ENCODE results near the gene SENP2.
"Not testable (repeated sequence)": the region's sequence is repeated elsewhere in the genome, so short reads cannot be mapped to it uniquely, and the experiment has no call there.

SENP2 gene

GRCh38 chr3:185646382-185647133 is 60.5 kb downstream of the SENP2 start:
- FAIRE-seq (no peak), DNase-seq (ENCODE audit: insufficient read length, low spot score) (no peak)

- DNase-seq (ENCODE audit: insufficient read length, low spot score) (no peak), FAIRE-seq (no peak)
These were observed 61.2 kb downstream of the SENP2 start for GRCh38 chr3:185647134-185647879.

DNA sequence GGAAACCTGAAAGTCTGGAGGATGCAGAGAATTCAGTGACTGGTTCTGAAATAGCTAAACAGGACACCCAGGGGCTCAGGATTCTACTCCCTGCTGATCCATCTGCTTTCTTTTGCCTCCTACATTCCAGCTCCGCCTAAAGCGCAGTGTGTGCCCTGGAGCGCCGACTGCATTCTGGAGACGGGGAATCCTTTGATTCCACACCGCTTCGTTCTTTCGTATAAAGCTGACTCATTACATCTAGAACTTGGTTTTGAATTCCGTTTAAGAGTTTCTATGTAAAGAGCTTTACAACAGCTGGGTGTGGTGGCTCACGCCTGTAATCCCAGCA is 61.8 kb downstream of the SENP2 start:
- no peak for FAIRE-seq
- no peak for DNase-seq (ENCODE audit: insufficient read length, low spot score)

DNA sequence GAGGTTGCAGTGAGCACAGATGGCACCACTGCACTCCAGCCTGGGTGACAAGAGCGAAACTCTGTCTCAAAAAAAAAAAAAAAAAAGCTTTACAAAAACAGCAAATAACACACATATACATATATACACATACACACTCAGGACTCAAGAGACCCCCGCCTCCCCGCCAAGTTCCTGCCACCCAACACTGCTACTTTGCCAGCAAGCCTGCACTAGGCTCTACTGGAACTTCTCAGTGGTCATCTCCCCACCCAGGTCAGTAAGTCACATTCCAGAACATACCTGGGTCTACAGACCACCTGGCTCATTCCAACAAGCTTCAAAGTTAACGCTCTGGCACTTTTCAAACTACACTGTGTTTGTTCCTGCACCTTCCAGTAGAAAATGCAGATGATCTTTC is 62.3 kb downstream of the SENP2 start:
- DNase-seq (ENCODE audit: insufficient read length, low spot score) = no peak
- FAIRE-seq = no peak

DNA sequence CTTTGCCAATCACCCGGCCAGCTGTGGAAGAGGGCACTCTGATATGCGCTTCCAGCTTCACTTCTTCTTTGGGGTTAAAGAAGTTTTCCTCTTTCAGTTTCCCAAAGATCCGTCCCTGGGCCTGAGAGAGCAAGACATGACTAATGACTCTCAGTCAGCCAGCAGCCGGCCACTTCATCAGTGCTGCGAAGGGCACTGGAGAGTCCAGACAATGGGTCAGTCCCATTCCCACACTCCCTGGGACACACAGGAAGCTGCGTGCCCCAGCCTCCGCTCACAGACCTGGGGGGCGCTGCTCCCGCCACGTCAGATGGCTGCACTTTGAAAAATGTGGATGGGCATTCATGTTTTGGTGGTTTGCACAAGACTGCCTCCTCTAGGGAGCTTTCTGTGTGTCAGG is 63.3 kb downstream of the SENP2 start:
- FAIRE-seq = no peak
- no peak for DNase-seq (ENCODE audit: insufficient read length, low spot score)

- FAIRE-seq (no peak), DNase-seq (ENCODE audit: insufficient read length, low spot score) (no peak)
These were observed 65.9 kb downstream of the SENP2 start for GRCh38 chr3:185651971-185652370.

DNA sequence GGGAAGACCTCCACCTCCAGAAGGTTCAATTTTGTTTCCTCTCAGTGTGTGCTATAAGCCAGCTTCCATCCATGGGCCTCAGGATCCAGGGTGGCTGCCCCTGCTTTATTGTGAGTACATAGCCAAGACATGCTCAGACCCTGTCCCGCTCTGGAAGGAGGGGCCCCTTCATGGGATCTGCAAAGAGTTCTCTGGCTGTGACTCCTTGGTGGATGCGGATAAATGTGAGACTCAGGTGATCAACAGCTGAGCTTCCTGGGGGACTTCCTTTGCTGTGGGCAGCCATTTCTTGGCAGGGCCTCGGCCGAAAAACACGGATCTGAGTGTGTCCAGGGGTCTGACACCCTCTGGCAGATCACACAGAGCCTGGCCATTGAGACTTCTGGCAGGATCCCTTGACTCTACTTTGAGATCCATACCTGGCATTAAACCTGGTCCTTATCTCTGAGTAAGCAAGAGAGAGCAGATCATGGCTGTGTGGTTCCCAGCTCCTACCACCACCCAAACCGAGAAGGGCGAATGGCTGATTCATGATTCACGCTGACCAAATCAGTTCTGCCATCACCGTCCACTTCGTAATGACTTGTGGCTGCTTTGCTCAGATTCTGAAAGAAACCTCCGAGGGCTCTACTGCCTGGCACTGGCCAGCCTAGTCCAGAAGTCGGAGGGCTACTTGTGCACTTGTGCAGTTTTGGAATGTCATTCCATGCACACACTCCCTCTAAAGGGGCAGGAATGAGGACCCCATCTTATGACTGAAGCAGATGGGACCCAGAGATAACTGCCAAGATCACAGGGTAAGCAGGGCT is 68.1 kb downstream of the SENP2 start:
- peak; percentile 20 for FAIRE-seq

GRCh38 chr3:185654758-185655145 is 68.7 kb downstream of the SENP2 start:
- FAIRE-seq (no peak), DNase-seq (ENCODE audit: insufficient read length, low spot score) (no peak)

More for the DNA sequence above, 68.1 kb downstream of the SENP2 start:
- DNase-seq (ENCODE audit: insufficient read length, low spot score) = no peak

GRCh38 chr3:185655426-185656320 is 69.6 kb downstream of the SENP2 start:
- FAIRE-seq (no peak), DNase-seq (ENCODE audit: insufficient read length, low spot score) (no peak)

- FAIRE-seq = no peak
- DNase-seq (ENCODE audit: insufficient read length, low spot score) = peak; percentile 80
These were observed 70.3 kb downstream of the SENP2 start for GRCh38 chr3:185656321-185656840.

- DNase-seq (ENCODE audit: insufficient read length, low spot score) (no peak), FAIRE-seq (no peak)
These were observed 71.1 kb downstream of the SENP2 start for GRCh38 chr3:185657211-185657610.

GRCh38 chr3:185657691-185658503 is 71.8 kb downstream of the SENP2 start:
- no peak for FAIRE-seq

GRCh38 chr3:185658504-185658912 is 72.4 kb downstream of the SENP2 start:
- peak; percentile 92 for FAIRE-seq
- peak; percentile 69 for DNase-seq (ENCODE audit: insufficient read length, low spot score)

More at GRCh38 chr3:185657691-185658503, 71.8 kb downstream of the SENP2 start:
- no peak for DNase-seq (ENCODE audit: insufficient read length, low spot score)

- no peak for FAIRE-seq
- DNase-seq (ENCODE audit: insufficient read length, low spot score) = no peak
These were observed 72.8 kb downstream of the SENP2 start for GRCh38 chr3:185658943-185659342.

DNA sequence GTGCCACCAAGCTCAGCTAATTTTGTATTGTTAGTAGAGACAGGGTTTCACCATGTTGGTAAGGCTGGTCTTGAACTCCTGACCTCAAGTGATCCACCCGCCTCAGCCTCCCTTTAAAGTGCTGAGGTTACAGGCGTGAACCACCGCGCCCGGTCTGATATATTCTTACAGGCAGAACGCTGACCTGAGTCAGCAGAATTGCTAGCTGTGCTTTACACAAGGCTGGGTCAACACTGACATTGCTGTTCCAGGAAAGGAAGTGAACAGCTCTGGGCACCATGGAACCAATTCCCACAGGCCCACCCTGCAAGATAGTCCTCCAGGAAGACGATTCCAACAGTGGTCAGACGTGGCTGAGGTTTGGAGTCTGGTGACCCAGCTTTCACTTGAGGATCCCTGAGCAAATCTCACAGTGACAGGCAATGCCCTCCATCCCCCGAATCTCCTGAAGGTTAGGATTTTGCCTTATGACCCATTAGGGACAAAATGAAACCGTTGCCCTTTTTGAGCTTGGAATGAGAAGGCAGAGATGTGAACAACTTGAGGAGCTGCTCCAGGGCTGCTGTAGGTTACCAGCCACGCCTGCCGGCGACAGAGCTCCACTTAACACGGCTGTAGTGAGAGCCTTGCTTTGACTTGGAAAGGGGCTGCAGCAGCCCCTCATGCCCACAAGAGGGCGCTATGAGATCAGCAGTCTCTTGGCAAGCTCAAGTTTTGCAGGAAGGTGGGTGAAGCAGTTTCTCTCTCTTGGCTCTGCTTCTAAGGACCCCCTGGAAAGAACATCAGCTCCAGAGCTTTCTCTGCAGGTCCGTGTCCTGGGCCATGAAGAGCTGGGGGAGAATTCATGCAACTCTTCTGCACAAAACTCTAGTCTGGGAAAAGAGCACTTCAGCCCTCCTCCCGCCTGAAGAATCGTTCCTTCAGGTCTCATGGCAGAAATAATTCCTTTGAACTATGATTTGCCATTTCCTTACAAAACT is 74.1 kb downstream of the SENP2 start:
- DNase-seq (ENCODE audit: insufficient read length, low spot score) (peak; percentile 73), FAIRE-seq (no peak)

DNA sequence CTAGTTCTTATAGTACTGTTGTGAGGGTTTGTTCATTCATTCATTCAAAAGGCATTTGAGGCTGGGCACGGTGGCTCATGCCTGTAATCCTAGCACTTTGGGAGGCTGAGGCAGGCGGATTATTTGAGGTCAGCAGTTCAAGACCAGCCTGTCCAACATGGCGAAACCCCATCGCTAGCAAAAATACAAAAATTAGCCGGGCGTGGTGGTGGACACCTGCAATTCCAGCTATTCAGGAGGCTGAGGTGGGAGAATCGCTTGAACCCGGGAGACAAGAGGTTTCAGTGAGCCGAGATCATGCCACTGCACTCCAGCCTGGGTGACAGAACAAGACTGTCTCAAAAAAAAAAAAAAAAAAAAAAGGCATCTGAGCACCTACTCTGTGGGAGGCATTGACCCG is 75.2 kb downstream of the SENP2 start:
- FAIRE-seq; DNase-seq (ENCODE audit: insufficient read length, low spot score): not testable (repeated sequence)

DNA sequence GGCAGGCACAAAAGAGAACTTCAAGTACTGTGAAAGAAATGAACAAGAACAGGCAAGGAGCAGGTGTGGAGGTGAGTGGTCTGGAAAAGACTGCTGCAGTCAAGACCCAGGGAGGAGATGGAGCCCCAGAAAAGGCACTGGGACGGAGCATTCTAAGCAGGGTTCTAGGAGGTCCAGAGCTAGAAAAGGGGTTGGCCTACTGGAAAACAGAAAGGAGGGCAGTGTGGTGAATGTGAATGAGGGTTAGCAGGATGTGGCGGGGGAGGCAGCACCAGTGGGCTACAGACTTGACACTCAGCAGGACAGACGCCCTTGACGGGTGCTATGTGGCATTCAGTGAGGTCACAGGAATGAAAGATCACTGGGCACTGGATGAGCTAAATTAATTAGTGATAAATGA is 75.7 kb downstream of the SENP2 start:
- DNase-seq (ENCODE audit: insufficient read length, low spot score) (no peak), FAIRE-seq (no peak)

GRCh38 chr3:185663929-185664328 is 77.8 kb downstream of the SENP2 start:
- no peak for DNase-seq (ENCODE audit: insufficient read length, low spot score)
- FAIRE-seq = no peak
